HEK293 (cell line): ENCODE data around the gene DENND1C.

Experiments used
- ZNF274 ChIP-seq, 2 experiments: fragments of 200-500 bp in 1 of 2; fragments of 450-650 bp in 1 of 2; sonication (Bioruptor generic) in 1 of 2; formaldehyde crosslinking in 1 of 2; IDR thresholded peaks; 2 replicates each; pipeline versions ENCODE4 v1.5.1 to v1.6.1; 2014 to 2016; ENCODE audit warnings: borderline replicate concordance in 1 of 2, inconsistent platforms in 1 of 2, low read length in 1 of 2, missing biosample characterization in 1 of 2, missing genetic modification characterization in 1 of 2
- ZNF324 ChIP-seq: fragments of 450-650 bp; formaldehyde crosslinking; IDR thresholded peaks from 2 replicates; pipeline ENCODE4 v1.5.1; 2016; ENCODE audit warnings: missing biosample characterization, missing genetic modification characterization
- ZNF37A ChIP-seq: fragments of 450-650 bp; IDR thresholded peaks from 2 replicates; pipeline ENCODE4 v1.5.1; 2018; ENCODE audit warnings: missing biosample characterization, missing genetic modification characterization
- ZSCAN16 ChIP-seq: fragments of 450-650 bp; formaldehyde crosslinking; IDR thresholded peaks from 2 replicates; pipeline ENCODE4 v1.5.1; 2016; ENCODE audit warnings: missing biosample characterization, missing genetic modification characterization
- TF ChIP-seq, protein P1 (sequence below): fragments of 450-650 bp; formaldehyde crosslinking; IDR thresholded peaks from 2 replicates; pipeline ENCODE4 v1.5.1; 2016; ENCODE audit warnings: missing biosample characterization, missing genetic modification characterization
- TF ChIP-seq, protein P2 (sequence below): fragments of 450-650 bp; formaldehyde crosslinking; IDR thresholded peaks from 2 replicates; pipeline ENCODE4 v1.5.1; 2016; ENCODE audit warnings: missing biosample characterization, missing genetic modification characterization
- TF ChIP-seq, protein P3 (sequence below): fragments of 450-650 bp; formaldehyde crosslinking; IDR thresholded peaks from 2 replicates; pipeline ENCODE4 v1.5.1; 2016; ENCODE audit warnings: missing biosample characterization, missing genetic modification characterization, borderline replicate concordance

DNA sequence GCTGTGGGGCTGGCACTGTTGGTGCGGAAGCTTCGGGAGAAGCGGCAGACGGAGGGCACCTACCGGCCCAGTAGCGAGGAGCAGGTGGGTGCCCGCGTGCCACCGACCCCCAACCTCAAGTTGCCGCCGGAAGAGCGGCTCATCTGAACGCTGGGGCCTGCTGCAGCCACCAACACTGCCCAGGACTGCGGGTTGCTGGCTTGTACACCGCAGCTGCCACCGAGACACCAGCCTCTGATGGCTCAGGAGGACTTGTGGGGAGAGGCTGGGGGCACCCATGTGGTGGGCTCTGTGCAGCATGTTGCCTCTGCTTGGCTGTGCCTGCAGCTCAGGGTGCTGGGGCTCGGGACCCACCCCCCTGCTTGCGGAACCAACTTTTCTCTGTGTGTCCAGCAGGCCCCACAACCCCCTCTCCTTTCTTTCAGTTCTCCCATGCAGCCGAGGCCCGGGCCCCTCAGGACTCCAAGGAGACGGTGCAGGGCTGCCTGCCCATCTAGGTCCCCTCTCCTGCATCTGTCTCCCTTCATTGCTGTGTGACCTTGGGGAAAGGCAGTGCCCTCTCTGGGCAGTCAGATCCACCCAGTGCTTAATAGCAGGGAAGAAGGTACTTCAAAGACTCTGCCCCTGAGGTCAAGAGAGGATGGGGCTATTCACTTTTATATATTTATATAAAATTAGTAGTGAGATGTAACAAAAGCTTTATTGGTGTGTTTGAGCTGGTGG lies 14.9 kb downstream of the DENND1C start:
- TF ChIP-seq, protein P1, sequence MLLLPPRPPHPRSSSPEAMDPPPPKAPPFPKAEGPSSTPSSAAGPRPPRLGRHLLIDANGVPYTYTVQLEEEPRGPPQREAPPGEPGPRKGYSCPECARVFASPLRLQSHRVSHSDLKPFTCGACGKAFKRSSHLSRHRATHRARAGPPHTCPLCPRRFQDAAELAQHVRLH (tag by site-specific recombination): no peak
- TF ChIP-seq, protein P2, sequence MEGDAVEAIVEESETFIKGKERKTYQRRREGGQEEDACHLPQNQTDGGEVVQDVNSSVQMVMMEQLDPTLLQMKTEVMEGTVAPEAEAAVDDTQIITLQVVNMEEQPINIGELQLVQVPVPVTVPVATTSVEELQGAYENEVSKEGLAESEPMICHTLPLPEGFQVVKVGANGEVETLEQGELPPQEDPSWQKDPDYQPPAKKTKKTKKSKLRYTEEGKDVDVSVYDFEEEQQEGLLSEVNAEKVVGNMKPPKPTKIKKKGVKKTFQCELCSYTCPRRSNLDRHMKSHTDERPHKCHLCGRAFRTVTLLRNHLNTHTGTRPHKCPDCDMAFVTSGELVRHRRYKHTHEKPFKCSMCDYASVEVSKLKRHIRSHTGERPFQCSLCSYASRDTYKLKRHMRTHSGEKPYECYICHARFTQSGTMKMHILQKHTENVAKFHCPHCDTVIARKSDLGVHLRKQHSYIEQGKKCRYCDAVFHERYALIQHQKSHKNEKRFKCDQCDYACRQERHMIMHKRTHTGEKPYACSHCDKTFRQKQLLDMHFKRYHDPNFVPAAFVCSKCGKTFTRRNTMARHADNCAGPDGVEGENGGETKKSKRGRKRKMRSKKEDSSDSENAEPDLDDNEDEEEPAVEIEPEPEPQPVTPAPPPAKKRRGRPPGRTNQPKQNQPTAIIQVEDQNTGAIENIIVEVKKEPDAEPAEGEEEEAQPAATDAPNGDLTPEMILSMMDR (tag by site-specific recombination): no peak
- TF ChIP-seq ZNF37A (tag by site-specific recombination) (no peak), ZNF274 (IDR thresholded peaks at IDR 0.05; ENCODE audit: low read length) (no peak), ZNF274 (tag by site-specific recombination; IDR thresholded peaks at IDR 0.05; ENCODE audit: borderline replicate concordance) (no peak), ZSCAN16 (tag by site-specific recombination) (no peak), ZNF324 (tag by site-specific recombination) (no peak)
- TF ChIP-seq, protein P3, sequence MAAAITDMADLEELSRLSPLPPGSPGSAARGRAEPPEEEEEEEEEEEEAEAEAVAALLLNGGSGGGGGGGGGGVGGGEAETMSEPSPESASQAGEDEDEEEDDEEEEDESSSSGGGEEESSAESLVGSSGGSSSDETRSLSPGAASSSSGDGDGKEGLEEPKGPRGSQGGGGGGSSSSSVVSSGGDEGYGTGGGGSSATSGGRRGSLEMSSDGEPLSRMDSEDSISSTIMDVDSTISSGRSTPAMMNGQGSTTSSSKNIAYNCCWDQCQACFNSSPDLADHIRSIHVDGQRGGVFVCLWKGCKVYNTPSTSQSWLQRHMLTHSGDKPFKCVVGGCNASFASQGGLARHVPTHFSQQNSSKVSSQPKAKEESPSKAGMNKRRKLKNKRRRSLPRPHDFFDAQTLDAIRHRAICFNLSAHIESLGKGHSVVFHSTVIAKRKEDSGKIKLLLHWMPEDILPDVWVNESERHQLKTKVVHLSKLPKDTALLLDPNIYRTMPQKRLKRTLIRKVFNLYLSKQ: no peak
